ENCODE data around the gene ABCC11.

ABCC11 gene

DNA sequence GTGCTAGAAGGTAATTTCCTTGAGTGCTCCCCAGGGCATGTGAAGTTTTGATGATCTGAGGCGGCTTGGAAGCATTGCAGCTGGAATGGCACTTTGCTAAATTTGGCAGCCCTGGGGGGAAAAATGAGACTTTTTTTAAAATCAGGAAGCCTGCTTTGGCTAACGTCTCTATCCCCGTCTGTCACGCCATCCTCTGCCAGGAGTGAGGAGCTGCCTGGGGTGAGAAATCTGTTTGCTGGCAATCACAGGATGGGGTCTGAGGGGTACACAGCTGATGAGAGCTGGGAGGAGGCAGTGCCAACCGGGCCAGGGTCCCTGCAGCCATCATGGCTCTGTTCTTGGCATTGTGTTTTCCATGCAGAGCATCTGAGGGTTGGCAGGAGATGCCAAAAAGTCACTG is 93.6 kb downstream of the ABCC11 start:
- 90 to 92% methylated on average over 5 of the region's 5 CpGs for WGBS, 2 experiments

DNA sequence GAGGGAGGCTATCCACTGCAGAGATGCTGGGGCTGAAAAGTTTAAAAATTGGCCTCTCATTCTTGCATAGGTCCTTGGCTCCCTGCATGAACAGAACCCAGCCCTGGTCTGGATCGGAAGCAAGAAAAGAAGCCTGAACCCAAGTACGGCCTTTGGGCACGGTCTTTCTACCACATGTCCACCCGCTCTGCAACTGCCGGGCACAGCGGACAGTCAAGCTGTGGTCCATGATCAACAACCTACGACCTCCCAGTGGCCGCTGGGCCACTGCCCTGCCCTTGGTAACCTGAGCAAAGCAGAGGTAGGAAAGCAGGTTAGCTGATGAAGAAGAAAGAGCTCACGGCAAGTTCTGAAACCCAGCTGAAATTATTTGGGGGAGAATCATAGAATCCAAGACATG is 95.1 kb downstream of the ABCC11 start:
- H3K36me3 ChIP-seq (ENCODE audit: control insufficient read depth, insufficient read depth, low read length) = no peaks in the 10 kb centered on the region
- H3K4me3 ChIP-seq (ENCODE audit: insufficient read depth, low read depth, low read length) = no peak overlapping the region
- 95% methylated on average over 9 of the region's 9 CpGs for WGBS, 2 experiments
- no peaks in the 10 kb centered on the region for H3K4me1 ChIP-seq (ENCODE audit: control insufficient read depth, insufficient read depth, low read length)
- H3K27ac ChIP-seq (ENCODE audit: insufficient read depth, low read depth, low read length, poor library complexity, severe bottlenecking) = no peak overlapping the region
- H3K27me3 ChIP-seq (ENCODE audit: control insufficient read depth, insufficient read depth, low read length, poor library complexity, severe bottlenecking) = no peaks in the 10 kb centered on the region
- H3K9me3 ChIP-seq (ENCODE audit: control insufficient read depth, low read length) = no peaks in the 10 kb centered on the region

More for the DNA sequence above, 93.6 kb downstream of the ABCC11 start:
- H3K27me3 ChIP-seq (ENCODE audit: control insufficient read depth, insufficient read depth, low read length, poor library complexity, severe bottlenecking) = no peaks in the 10 kb centered on the region
- no peaks in the 10 kb centered on the region for H3K4me1 ChIP-seq (ENCODE audit: control insufficient read depth, insufficient read depth, low read length)
- H3K9me3 ChIP-seq (ENCODE audit: control insufficient read depth, low read length) = no peaks in the 10 kb centered on the region
- no peaks in the 10 kb centered on the region for H3K36me3 ChIP-seq (ENCODE audit: control insufficient read depth, insufficient read depth, low read length)
- H3K27ac ChIP-seq (ENCODE audit: insufficient read depth, low read depth, low read length, poor library complexity, severe bottlenecking) = no peak overlapping the region
- no peak overlapping the region for H3K4me3 ChIP-seq (ENCODE audit: insufficient read depth, low read depth, low read length)

- no peaks in the 10 kb centered on the region for H3K36me3 ChIP-seq (ENCODE audit: control insufficient read depth, insufficient read depth, low read length)
- WGBS, 2 experiments = 93 to 94% methylated on average over 1 of the region's 1 CpG
- H3K4me1 ChIP-seq (ENCODE audit: control insufficient read depth, insufficient read depth, low read length) = no peaks in the 10 kb centered on the region
- H3K27ac ChIP-seq (ENCODE audit: insufficient read depth, low read depth, low read length, poor library complexity, severe bottlenecking) = no peak overlapping the region
- no peaks in the 10 kb centered on the region for H3K27me3 ChIP-seq (ENCODE audit: control insufficient read depth, insufficient read depth, low read length, poor library complexity, severe bottlenecking)
- H3K9me3 ChIP-seq (ENCODE audit: control insufficient read depth, low read length) = no peaks in the 10 kb centered on the region
- H3K4me3 ChIP-seq (ENCODE audit: insufficient read depth, low read depth, low read length) = no peak overlapping the region
Measured at GRCh38 chr16:48150707-48151106, 96.6 kb downstream of the ABCC11 start.

GRCh38 chr16:48146710-48147109 is 100.6 kb downstream of the ABCC11 start:
- no peak overlapping the region for H3K4me3 ChIP-seq (ENCODE audit: insufficient read depth, low read depth, low read length)
- no peaks in the 10 kb centered on the region for H3K27me3 ChIP-seq (ENCODE audit: control insufficient read depth, insufficient read depth, low read length, poor library complexity, severe bottlenecking)
- H3K36me3 ChIP-seq (ENCODE audit: control insufficient read depth, insufficient read depth, low read length) = no peaks in the 10 kb centered on the region
- WGBS, 2 experiments = 94 to 96% methylated on average over 4 of the region's 4 CpGs
- no peaks in the 10 kb centered on the region for H3K4me1 ChIP-seq (ENCODE audit: control insufficient read depth, insufficient read depth, low read length)
- no peak overlapping the region for H3K27ac ChIP-seq (ENCODE audit: insufficient read depth, low read depth, low read length, poor library complexity, severe bottlenecking)
- no peaks in the 10 kb centered on the region for H3K9me3 ChIP-seq (ENCODE audit: control insufficient read depth, low read length)

- Histone ChIP-seq H3K27me3 (ENCODE audit: control insufficient read depth, insufficient read depth, low read length, poor library complexity, severe bottlenecking) (no peaks in the 10 kb centered on the region), H3K4me3 (ENCODE audit: insufficient read depth, low read depth, low read length) (no peak overlapping the region), H3K9me3 (ENCODE audit: control insufficient read depth, low read length) (no peaks in the 10 kb centered on the region), H3K27ac (ENCODE audit: insufficient read depth, low read depth, low read length, poor library complexity, severe bottlenecking) (no peak overlapping the region), H3K4me1 (ENCODE audit: control insufficient read depth, insufficient read depth, low read length) (no peaks in the 10 kb centered on the region), H3K36me3 (ENCODE audit: control insufficient read depth, insufficient read depth, low read length) (no peaks in the 10 kb centered on the region)
- 95% methylated on average over 7 of the region's 7 CpGs for WGBS, 2 experiments
Measured at GRCh38 chr16:48146131-48146530, 101.2 kb downstream of the ABCC11 start.

DNA sequence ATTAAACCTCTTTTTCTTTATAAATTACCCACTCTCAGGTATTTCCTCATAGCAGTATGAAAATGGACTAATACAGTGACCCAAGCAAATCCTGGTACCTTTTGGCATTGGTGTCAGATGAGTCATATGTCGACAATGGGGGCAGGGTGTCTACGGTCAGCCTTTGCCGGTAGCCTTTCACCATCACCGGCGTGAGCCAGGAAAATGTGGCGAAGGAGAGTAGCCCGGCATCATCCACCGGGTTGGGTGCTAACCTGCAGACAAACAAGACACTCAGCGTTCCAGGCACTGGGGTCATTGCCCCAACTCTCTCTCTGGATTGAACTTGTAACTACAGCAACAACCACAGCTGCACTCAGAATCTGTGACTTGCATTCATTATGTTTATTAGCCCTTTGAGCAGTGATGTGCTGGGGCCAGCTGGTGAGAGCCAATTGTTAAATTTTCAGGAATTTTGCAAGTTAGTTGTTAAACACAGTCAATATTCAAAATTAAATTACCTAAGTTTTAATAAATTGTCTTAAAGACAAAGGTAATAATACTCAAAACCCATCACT is 103.4 kb downstream of the ABCC11 start:
- Histone ChIP-seq H3K36me3 (ENCODE audit: control insufficient read depth, insufficient read depth, low read length) (no peaks in the 10 kb centered on the region), H3K4me3 (ENCODE audit: insufficient read depth, low read depth, low read length) (no peak overlapping the region), H3K27me3 (ENCODE audit: control insufficient read depth, insufficient read depth, low read length, poor library complexity, severe bottlenecking) (no peaks in the 10 kb centered on the region), H3K9me3 (ENCODE audit: control insufficient read depth, low read length) (no peaks in the 10 kb centered on the region), H3K4me1 (ENCODE audit: control insufficient read depth, insufficient read depth, low read length) (no peaks in the 10 kb centered on the region), H3K27ac (ENCODE audit: insufficient read depth, low read depth, low read length, poor library complexity, severe bottlenecking) (no peak overlapping the region)
- WGBS, 2 experiments = 94% methylated on average over 9 of the region's 9 CpGs

GRCh38 chr16:48140821-48141220 is 106.5 kb downstream of the ABCC11 start:
- H3K9me3 ChIP-seq (ENCODE audit: control insufficient read depth, low read length) = no peaks in the 10 kb centered on the region

GRCh38 chr16:48139517-48139916 is 107.8 kb downstream of the ABCC11 start:
- H3K27ac ChIP-seq (ENCODE audit: insufficient read depth, low read depth, low read length, poor library complexity, severe bottlenecking) = no peak overlapping the region

More at GRCh38 chr16:48140821-48141220, 106.5 kb downstream of the ABCC11 start:
- WGBS, 2 experiments = 93 to 96% methylated on average over 6 of the region's 6 CpGs
- no peaks in the 10 kb centered on the region for H3K36me3 ChIP-seq (ENCODE audit: control insufficient read depth, insufficient read depth, low read length)
- H3K4me3 ChIP-seq (ENCODE audit: insufficient read depth, low read depth, low read length) = no peak overlapping the region
- no peaks in the 10 kb centered on the region for H3K27me3 ChIP-seq (ENCODE audit: control insufficient read depth, insufficient read depth, low read length, poor library complexity, severe bottlenecking)
- H3K4me1 ChIP-seq (ENCODE audit: control insufficient read depth, insufficient read depth, low read length) = peaks cover 4% of the 10 kb centered on the region
- no peak overlapping the region for H3K27ac ChIP-seq (ENCODE audit: insufficient read depth, low read depth, low read length, poor library complexity, severe bottlenecking)

DNA sequence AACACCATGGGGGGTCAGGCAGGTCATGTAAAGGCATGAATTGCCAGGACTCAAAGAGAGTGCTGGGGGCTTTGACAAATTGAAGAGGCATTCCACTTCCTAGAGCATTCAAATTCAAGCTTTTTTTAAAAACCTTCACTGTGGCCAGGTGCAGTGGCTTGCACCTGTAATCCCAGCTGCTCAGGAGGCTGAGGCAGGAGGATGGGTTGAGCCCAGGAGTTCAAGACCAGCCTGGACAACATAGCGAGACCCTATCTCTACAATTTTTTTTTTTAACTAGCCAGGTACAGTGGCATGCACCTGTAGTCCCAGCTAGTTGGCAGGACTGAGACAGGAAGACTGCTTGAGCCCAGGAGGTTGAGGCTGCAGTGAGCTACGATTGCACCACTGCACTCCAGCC is 108.8 kb downstream of the ABCC11 start:
- Histone ChIP-seq H3K27ac (ENCODE audit: insufficient read depth, low read depth, low read length, poor library complexity, severe bottlenecking) (no peak overlapping the region), H3K4me3 (ENCODE audit: insufficient read depth, low read depth, low read length) (no peak overlapping the region), H3K36me3 (ENCODE audit: control insufficient read depth, insufficient read depth, low read length) (no peaks in the 10 kb centered on the region), H3K9me3 (ENCODE audit: control insufficient read depth, low read length) (no peaks in the 10 kb centered on the region), H3K4me1 (ENCODE audit: control insufficient read depth, insufficient read depth, low read length) (peaks cover 4% of the 10 kb centered on the region), H3K27me3 (ENCODE audit: control insufficient read depth, insufficient read depth, low read length, poor library complexity, severe bottlenecking) (no peaks in the 10 kb centered on the region)
- 92 to 95% methylated on average over 2 of the region's 2 CpGs for WGBS, 2 experiments

More at GRCh38 chr16:48139517-48139916, 107.8 kb downstream of the ABCC11 start:
- H3K36me3 ChIP-seq (ENCODE audit: control insufficient read depth, insufficient read depth, low read length) = no peaks in the 10 kb centered on the region
- H3K9me3 ChIP-seq (ENCODE audit: control insufficient read depth, low read length) = no peaks in the 10 kb centered on the region
- no peaks in the 10 kb centered on the region for H3K27me3 ChIP-seq (ENCODE audit: control insufficient read depth, insufficient read depth, low read length, poor library complexity, severe bottlenecking)
- H3K4me1 ChIP-seq (ENCODE audit: control insufficient read depth, insufficient read depth, low read length) = peaks cover 4% of the 10 kb centered on the region
- no peak overlapping the region for H3K4me3 ChIP-seq (ENCODE audit: insufficient read depth, low read depth, low read length)
- WGBS, 2 experiments = 97 to 100% methylated on average over 3 of the region's 3 CpGs

DNA sequence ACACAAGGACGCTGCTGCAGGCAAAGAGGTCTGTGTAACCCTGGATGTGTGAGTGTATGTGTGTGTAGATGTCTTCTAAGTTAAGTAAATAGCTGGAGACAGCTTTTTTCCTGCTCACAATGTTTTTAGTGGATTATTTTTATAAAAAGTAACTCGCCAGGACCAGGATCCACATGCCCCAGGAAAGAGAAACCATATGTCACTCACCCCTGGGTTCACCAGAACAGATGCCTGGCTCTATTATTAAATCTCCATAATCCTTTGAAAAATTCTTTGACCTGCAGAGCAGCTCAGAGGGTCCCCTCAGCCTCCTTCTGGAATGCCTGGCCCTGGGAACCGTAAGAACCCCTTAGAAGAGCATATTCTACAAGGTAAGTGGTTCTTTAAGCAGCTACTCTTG is 109.5 kb downstream of the ABCC11 start:
- no peaks in the 10 kb centered on the region for H3K9me3 ChIP-seq (ENCODE audit: control insufficient read depth, low read length)
- H3K27me3 ChIP-seq (ENCODE audit: control insufficient read depth, insufficient read depth, low read length, poor library complexity, severe bottlenecking) = no peaks in the 10 kb centered on the region
- no peak overlapping the region for H3K4me3 ChIP-seq (ENCODE audit: insufficient read depth, low read depth, low read length)
- no peak overlapping the region for H3K27ac ChIP-seq (ENCODE audit: insufficient read depth, low read depth, low read length, poor library complexity, severe bottlenecking)
- WGBS, 2 experiments = 90 to 93% methylated on average over 3 of the region's 3 CpGs
- H3K4me1 ChIP-seq (ENCODE audit: control insufficient read depth, insufficient read depth, low read length) = peaks cover 4% of the 10 kb centered on the region
- H3K36me3 ChIP-seq (ENCODE audit: control insufficient read depth, insufficient read depth, low read length) = no peaks in the 10 kb centered on the region
